ENCODE results near the gene ZNF66.
A peak's percentile ranks its signal among the peaks of the same experiment; 100 is the strongest.
"Not testable (repeated sequence)": the region's sequence is repeated elsewhere in the genome, so short reads cannot be mapped to it uniquely, and the experiment has no call there.

The ZNF66 gene

DNA sequence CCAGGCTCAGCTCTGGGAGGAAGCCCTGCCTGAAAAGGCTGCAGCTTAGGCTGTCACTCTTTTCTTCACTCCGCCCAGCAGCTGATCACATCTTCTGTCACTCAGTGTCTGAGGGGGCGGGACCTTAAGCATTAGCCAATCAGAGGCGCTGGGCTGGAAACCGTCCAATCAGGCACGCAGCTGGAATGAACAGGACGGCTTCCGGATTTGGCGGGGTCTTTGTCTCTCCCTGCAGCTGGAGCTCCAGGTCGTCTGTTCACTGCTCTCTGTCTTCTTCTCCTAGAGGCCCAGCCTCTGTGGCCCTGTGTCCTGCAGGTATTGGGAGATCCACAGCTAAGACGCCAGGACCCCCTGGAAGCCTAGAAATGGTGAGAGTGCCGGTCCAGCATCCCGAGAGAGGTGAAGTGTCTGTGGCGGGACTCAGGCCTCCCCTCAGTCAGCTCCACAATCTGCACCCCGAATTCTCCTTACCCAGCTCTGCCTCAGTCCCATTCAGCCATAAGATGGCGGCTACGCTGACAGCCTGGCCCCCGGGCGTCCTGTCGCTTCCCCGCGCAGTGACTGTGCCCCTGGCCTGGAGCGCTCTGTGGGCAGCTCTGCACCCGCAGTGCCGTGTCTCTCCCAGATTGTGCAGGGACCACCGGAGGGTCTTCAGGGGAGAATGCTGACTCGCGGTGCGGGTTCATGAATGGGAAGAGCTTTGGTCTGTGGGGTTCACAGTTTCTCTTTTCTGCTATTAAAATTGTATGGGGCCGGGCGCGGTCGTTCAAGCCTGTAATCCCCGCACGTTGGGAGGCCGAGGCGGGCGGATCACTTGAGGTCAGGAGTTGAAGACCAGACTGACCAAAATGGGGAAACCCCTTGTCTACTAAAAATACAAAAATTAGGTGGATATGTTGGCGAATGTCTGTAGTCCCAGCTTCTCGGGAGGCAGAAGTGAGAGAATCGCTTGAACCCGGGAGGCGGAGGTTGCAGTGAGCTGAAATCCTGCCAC lies at the start of gene ZNF66:
Gene ZNF66, plus strand, starts transcription at position 222 of the 994 bp plus-strand sequence. Its CDS starts 144 bp downstream, at position 366.
- H3K9ac ChIP-seq (ENCODE audit: low read depth, low read length), result peak within 1 kb of the TSS; percentile 91
- peak within 1 kb of the TSS; percentile 87 for H3K27ac ChIP-seq (ENCODE audit: low read depth, low read length)
- no peaks in the 10 kb centered on the region for H3K4me1 ChIP-seq (ENCODE audit: control insufficient read depth, insufficient read depth, low read length)
- H3K36me3 ChIP-seq (ENCODE audit: control insufficient read depth, insufficient read depth, low read length), result 0 out of 2 replicates have a peak, but pooled peaks cover 16% of the 10 kb centered on the region
- H3K9me3 ChIP-seq (ENCODE audit: control insufficient read depth, insufficient read depth, low read length), result no peaks in the 10 kb centered on the region
- peak within 1 kb of the TSS; percentile 99 for H3K4me3 ChIP-seq (ENCODE audit: low read depth, low read length)
- H3K27me3 ChIP-seq (ENCODE audit: control insufficient read depth, insufficient read depth, low read length), result no peaks in the 10 kb centered on the region

GRCh38 chr19:20750169-20750568 lies 25.9 kb upstream of the ZNF66 start:
- H3K36me3 ChIP-seq (ENCODE audit: control insufficient read depth, insufficient read depth, low read length); H3K9ac ChIP-seq (ENCODE audit: low read depth, low read length); H3K4me1 ChIP-seq (ENCODE audit: control insufficient read depth, insufficient read depth, low read length); H3K4me3 ChIP-seq (ENCODE audit: low read depth, low read length); H3K27me3 ChIP-seq (ENCODE audit: control insufficient read depth, insufficient read depth, low read length); H3K27ac ChIP-seq (ENCODE audit: low read depth, low read length): not testable (repeated sequence)
- H3K9me3 ChIP-seq (ENCODE audit: control insufficient read depth, insufficient read depth, low read length), result peaks cover 22% of the 10 kb centered on the region

- H3K9ac ChIP-seq (ENCODE audit: low read depth, low read length), result not testable (repeated sequence)
- H3K9me3 ChIP-seq (ENCODE audit: control insufficient read depth, insufficient read depth, low read length), result peaks cover 21% of the 10 kb centered on the region
Observed at GRCh38 chr19:20752291-20752690, 23.8 kb upstream of the ZNF66 start.

GRCh38 chr19:20769225-20769736 lies 6.8 kb upstream of the ZNF66 start:
- H3K27me3 ChIP-seq (ENCODE audit: control insufficient read depth, insufficient read depth, low read length); H3K36me3 ChIP-seq (ENCODE audit: control insufficient read depth, insufficient read depth, low read length); H3K27ac ChIP-seq (ENCODE audit: low read depth, low read length); H3K4me1 ChIP-seq (ENCODE audit: control insufficient read depth, insufficient read depth, low read length); H3K9ac ChIP-seq (ENCODE audit: low read depth, low read length); H3K4me3 ChIP-seq (ENCODE audit: low read depth, low read length): not testable (repeated sequence)
- H3K9me3 ChIP-seq (ENCODE audit: control insufficient read depth, insufficient read depth, low read length), result peaks cover 17% of the 10 kb centered on the region

More at GRCh38 chr19:20752291-20752690, 23.8 kb upstream of the ZNF66 start:
- H3K4me1 ChIP-seq (ENCODE audit: control insufficient read depth, insufficient read depth, low read length); H3K27me3 ChIP-seq (ENCODE audit: control insufficient read depth, insufficient read depth, low read length); H3K27ac ChIP-seq (ENCODE audit: low read depth, low read length); H3K4me3 ChIP-seq (ENCODE audit: low read depth, low read length); H3K36me3 ChIP-seq (ENCODE audit: control insufficient read depth, insufficient read depth, low read length): not testable (repeated sequence)

DNA sequence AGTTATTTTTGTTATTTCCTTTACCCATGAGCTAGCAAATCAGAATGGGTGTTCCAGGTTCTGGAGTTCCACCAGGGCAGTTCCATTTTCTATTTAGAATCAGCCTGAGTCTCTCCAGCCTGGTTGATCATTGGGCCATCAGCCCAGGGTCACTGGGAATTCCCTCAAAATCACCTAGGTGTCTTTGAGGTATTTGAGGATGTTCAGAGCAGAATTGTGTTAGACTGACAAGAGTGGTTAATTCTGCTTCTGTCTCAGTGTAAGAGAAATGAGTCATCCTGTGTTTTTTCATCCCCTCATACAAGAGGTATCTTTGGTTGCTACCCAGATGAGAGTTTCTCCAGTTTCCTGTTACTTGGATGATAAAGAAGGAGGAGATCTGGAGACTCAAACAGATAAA lies 11.7 kb downstream of the ZNF66 start:
- Histone ChIP-seq H3K27ac (ENCODE audit: low read depth, low read length) (no peak overlapping the region), H3K4me3 (ENCODE audit: low read depth, low read length) (no peak overlapping the region), H3K36me3 (ENCODE audit: control insufficient read depth, insufficient read depth, low read length) (peaks cover 38% of the 10 kb centered on the region), H3K27me3 (ENCODE audit: control insufficient read depth, insufficient read depth, low read length) (no peaks in the 10 kb centered on the region), H3K4me1 (ENCODE audit: control insufficient read depth, insufficient read depth, low read length) (no peaks in the 10 kb centered on the region), H3K9me3 (ENCODE audit: control insufficient read depth, insufficient read depth, low read length) (no peaks in the 10 kb centered on the region; the same call in 1 of the 2 replicates), H3K9ac (ENCODE audit: low read depth, low read length) (no peak overlapping the region)

GRCh38 chr19:20791806-20792205 lies 15.7 kb downstream of the ZNF66 start:
- no peaks in the 10 kb centered on the region for H3K27me3 ChIP-seq (ENCODE audit: control insufficient read depth, insufficient read depth, low read length)
- H3K4me3 ChIP-seq (ENCODE audit: low read depth, low read length), result no peak overlapping the region
- no peaks in the 10 kb centered on the region for H3K4me1 ChIP-seq (ENCODE audit: control insufficient read depth, insufficient read depth, low read length)
- peaks cover 14% of the 10 kb centered on the region for H3K9me3 ChIP-seq (ENCODE audit: control insufficient read depth, insufficient read depth, low read length)
- H3K27ac ChIP-seq (ENCODE audit: low read depth, low read length), result no peak overlapping the region
- peaks cover 45% of the 10 kb centered on the region for H3K36me3 ChIP-seq (ENCODE audit: control insufficient read depth, insufficient read depth, low read length)
- H3K9ac ChIP-seq (ENCODE audit: low read depth, low read length), result no peak overlapping the region

DNA sequence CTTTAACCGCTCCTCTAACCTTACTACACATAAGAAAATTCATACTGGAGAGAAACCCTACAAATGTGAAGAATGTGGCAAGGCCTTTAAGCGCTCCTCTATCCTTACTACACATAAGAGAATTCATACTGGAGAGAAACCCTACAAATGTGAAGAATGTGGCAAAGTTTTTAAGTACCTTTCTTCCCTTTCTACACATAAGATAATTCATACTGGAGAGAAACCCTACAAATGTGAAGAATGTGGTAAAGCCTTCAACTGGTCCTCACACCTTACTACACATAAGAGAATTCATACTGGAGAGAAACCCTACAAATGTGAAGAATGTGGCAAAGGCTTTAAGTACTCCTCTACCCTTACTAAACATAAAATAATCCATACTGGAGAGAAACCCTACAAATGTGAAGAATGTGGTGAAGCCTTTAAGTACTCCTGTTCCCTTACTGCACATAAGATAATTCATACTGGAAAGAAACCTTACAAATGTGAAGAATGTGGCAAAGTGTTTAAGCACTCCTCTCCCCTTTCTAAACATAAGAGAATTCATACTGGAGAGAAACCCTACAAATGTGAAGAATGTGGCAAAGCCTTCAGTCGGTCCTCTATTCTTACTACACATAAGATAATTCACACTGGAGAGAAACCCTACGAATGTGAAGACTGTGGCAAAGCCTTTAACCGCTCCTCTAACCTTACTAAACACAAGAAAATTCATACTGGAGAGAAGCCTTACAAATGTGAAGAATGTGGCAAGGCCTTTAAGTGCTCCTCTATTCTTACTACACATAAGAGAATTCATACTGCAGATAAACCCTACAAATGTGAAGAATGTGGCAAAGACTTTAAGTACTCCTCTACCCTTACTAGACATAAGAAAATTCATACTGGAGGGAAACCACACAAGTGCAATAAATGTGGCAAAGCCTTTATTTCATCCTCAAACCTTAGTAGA lies 30.5 kb downstream of the ZNF66 start:
- H3K9me3 ChIP-seq (ENCODE audit: control insufficient read depth, insufficient read depth, low read length), result peaks cover 69% of the 10 kb centered on the region
- peak overlapping the region; percentile 43 for H3K4me3 ChIP-seq (ENCODE audit: low read depth, low read length)
- H3K9ac ChIP-seq (ENCODE audit: low read depth, low read length); H3K27me3 ChIP-seq (ENCODE audit: control insufficient read depth, insufficient read depth, low read length); H3K27ac ChIP-seq (ENCODE audit: low read depth, low read length); H3K4me1 ChIP-seq (ENCODE audit: control insufficient read depth, insufficient read depth, low read length): not testable (repeated sequence)
- peaks cover 38% of the 10 kb centered on the region for H3K36me3 ChIP-seq (ENCODE audit: control insufficient read depth, insufficient read depth, low read length)

- Histone ChIP-seq H3K27me3 (ENCODE audit: control insufficient read depth, insufficient read depth, low read length) (no peaks in the 10 kb centered on the region), H3K9ac (ENCODE audit: low read depth, low read length) (no peak overlapping the region), H3K4me1 (ENCODE audit: control insufficient read depth, insufficient read depth, low read length) (no peaks in the 10 kb centered on the region), H3K27ac (ENCODE audit: low read depth, low read length) (no peak overlapping the region), H3K4me3 (ENCODE audit: low read depth, low read length) (no peak overlapping the region), H3K36me3 (ENCODE audit: control insufficient read depth, insufficient read depth, low read length) (no peaks in the 10 kb centered on the region), H3K9me3 (ENCODE audit: control insufficient read depth, insufficient read depth, low read length) (peaks cover 38% of the 10 kb centered on the region)
Observed at GRCh38 chr19:20840371-20840770, 64.3 kb downstream of the ZNF66 start.

Measured in HUES48 (cell line).